ENCODE data around the gene YPEL5.

DNA sequence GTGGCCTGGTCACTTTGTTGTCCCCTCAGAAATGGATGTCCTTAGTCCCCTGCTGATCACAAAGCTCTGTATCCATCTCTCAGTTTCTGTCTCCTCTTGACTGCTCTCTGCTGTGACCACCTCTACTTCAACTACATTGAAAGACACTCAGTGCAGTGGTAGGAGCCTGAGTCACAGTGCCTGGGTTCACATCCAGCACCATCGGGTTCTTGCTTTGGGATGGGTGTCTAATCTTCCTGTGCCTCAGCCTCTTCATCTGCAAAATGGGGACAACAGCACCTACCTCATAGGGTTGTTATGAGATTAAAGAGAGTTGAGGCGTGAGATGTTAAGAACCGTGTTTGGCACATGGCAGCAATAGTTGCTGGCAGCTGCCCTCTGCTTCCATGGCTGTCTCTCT is 30.6 kb downstream of the YPEL5 start:
- no peak for TF ChIP-seq REST (IDR thresholded peaks at IDR 0.05; ENCODE audit: insufficient read depth in 1 of 2, low read depth in 2 of 2, low read length in 1 of 2)
- TF ChIP-seq, protein P1, sequence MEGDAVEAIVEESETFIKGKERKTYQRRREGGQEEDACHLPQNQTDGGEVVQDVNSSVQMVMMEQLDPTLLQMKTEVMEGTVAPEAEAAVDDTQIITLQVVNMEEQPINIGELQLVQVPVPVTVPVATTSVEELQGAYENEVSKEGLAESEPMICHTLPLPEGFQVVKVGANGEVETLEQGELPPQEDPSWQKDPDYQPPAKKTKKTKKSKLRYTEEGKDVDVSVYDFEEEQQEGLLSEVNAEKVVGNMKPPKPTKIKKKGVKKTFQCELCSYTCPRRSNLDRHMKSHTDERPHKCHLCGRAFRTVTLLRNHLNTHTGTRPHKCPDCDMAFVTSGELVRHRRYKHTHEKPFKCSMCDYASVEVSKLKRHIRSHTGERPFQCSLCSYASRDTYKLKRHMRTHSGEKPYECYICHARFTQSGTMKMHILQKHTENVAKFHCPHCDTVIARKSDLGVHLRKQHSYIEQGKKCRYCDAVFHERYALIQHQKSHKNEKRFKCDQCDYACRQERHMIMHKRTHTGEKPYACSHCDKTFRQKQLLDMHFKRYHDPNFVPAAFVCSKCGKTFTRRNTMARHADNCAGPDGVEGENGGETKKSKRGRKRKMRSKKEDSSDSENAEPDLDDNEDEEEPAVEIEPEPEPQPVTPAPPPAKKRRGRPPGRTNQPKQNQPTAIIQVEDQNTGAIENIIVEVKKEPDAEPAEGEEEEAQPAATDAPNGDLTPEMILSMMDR (IDR thresholded peaks at IDR 0.05), result no peak

All from Panc1 (cell line).